Right lobe of liver (tissue), 4 donors: Measurements from ENCODE around the gene KCTD14.

ENCODE experiments used
- CTCF ChIP-seq, 4 donors: fragments of 200-600 bp in 3 of 4; fragments of 450-650 bp in 1 of 4; IDR thresholded peaks; one replicate each; pipeline versions ENCODE4 v1.5.1 to v1.8.0; 2016 to 2022; ENCODE audit warnings: antibody characterized with exemption in 4 of 4, mild to moderate bottlenecking in 2 of 4
- POLR2A ChIP-seq: fragments of 450-650 bp; IDR thresholded peaks from one replicate; pipeline ENCODE4 v1.6.1; 2017; ENCODE audit warnings: antibody characterized with exemption, mild to moderate bottlenecking
- donor health status: DM: no; HTN: no; CAD: no.
- donor health status: DM: no; HTN: no; CAD: no.
- donor health status: DM: no; HTN: yes; CAD: no.

- TF ChIP-seq CTCF (IDR thresholded peaks at IDR 0.05) (no peak), POLR2A (no peak)
These were observed 56.7 kb downstream of the KCTD14 start for GRCh38 chr11:77966338-77966737.
